ENCODE measurements around the gene ZAR1L.

Gene ZAR1L

DNA sequence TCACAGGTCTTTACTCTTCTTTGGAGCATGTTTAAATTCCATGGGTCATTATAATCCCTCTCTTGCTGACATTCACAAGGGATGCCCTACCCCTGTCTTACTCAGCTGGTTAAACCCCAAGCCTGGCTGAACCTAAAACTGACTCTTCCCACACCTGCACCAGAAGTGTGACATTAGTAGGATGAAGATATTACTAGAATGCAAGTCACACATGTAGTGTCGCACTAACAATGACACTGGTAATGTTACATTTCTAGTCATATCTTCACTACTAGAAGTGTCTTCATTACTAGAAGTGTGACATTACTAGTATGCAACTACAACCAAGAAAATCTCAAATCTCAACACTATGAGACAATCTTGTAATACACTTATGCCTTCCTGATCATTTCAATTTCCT, 14.2 kb downstream of the ZAR1L start:
- no peak for DNase-seq

DNA sequence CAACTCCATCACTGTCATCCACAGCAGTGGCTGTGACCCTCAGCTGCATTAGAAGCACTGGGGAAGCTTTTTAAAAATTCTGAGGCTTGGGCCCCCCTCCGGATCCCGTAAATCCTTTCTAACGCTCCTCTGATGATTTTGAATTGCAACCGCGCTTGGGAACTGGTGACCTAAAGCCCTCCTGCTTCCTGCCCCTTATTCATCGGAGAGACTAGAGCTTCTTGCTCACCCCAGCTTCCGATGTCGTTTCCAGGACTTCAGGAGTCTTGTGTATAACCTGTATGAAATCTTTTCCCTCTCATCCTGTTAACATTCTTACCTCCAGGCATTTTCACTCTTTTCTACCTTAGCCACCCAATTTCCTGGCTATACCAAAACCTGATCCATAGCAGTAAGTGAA, 14.8 kb downstream of the ZAR1L start:
- DNase-seq: no peak

DNA sequence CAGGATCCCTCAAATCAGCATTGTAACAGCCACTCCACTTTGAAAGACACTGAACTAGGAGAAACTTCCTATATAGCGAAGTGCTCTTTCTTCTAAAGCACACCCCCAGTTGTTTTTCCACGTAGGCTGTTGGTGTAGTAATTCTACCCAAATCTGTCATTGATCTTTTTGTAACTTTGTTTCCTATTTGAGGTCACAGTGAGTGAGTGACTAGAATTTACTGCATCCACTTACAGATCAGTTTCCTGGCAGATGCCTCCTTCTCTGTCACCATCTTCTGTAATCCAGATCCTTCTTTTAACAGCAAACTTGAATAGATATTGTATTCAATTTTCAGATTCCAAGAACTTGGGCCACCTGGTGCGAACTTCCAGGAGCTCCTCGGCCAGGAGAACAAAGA, 15.3 kb downstream of the ZAR1L start:
- DNase-seq: no peak

DNA sequence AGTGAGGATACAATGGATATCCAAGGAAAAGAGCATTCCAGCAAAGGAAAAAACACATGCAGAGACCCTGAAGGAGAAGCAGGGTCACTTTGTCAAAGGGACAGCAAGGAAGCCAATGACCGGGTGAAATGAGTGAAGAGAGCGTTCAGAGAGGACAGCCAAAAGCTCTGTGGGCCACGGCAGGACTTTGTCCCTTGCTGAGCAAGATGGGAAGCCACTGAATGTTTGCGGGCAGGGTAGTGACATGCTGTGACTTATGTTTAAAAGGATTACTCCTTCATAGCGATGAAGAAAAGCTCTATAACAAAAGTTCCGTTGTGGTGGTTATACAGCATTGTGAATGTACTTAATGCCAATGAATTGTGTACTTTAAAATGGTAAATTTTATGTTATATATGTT, 16.5 kb downstream of the ZAR1L start:
- no peak for DNase-seq

DNA sequence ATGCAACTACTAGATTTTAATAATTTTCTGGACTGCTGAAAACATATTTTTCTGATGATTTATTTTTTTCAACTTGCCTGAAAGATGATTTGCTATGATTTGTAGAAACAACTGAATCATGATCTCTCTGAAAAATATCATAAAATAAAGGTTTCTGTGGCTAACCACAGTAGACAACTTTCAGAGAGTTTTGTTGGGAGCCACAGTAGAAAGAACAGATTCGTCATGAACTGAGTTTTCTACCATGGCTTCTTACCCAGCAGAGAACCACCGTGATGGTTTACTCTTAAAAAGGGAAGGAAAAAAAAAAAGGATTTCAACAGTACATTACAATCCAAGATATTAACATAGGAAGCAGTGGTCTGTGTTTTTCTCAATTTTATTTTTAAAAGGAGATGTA, 18.0 kb downstream of the ZAR1L start:
- DNase-seq: no peak

DNA sequence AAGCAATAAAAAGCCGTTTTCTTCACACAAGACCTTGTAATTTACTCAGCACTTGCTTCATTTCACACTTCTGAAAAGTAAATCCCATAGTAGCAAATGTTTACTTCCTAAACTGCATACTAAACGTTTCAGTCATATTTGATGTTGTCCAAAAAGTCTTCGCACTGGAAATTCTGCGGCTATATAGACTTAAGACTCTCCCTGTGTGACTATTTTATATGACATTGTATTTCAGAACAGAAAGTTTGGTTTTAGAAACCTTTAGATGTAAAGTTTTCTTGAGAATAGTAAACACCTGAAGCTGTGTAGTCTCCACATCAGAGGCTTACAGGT, 29.6 kb downstream of the ZAR1L start:
- no peak for DNase-seq

DNA sequence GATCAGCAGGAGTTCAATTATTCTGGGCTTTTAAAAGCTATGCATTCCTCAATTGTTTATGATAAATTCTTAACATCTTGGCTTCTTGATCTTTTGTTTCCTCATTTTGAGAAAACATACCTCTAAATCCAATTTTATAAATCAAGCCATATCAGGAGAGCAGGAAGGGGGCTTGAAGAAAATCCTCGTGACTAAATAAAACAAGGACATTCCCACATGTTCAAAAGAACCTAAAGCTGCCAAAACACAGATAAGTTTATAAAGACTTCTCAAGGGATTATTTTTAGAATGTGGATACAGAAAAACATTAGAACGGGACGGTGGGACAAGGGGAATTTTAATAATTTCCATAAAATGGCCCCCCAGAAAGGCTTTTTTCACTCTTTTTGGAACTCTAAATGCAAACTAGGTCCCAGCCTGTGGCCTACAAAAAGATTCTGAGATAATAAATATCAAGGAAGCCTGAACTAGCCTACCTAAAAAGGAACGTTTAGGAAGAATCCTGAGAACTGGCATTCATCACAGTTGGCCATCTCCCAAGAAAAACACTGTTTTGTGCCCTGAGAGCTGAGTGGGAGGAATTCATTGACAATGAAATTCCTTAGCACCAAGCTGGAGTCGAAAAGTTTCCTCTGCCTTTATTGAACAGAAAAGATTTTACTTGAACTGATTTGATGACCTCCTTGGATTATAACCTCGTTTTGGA, 30.1 kb downstream of the ZAR1L start:
- no peak for DNase-seq

DNA sequence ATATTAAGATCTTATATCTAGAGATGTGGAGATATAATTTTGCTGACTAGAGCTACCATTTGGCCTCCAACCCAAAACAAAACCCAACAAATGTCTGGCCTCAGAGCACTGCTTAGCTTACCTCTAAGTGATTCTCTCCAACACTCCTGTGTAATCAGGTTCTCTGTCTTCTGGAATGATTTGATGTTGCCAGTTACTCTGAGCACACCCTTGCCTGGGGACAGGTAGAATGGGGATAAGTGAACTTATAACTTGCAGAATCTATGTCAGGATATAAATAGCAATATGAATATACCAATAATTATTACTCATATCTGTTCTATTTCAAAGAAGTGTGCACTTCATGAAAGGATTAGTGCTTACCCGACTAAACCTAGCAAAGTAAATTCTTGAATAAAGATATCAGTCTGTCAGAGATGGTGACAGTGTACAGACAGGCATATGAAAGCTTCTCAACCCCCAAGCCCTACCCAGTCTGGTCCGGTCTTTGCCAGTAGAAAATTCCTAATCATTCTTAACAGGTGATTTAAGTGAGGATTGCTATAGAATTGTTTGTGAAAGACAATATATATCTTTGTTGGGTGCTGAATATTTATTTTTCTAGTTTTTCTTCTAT, 33.0 kb downstream of the ZAR1L start:
- no peak for DNase-seq

DNA sequence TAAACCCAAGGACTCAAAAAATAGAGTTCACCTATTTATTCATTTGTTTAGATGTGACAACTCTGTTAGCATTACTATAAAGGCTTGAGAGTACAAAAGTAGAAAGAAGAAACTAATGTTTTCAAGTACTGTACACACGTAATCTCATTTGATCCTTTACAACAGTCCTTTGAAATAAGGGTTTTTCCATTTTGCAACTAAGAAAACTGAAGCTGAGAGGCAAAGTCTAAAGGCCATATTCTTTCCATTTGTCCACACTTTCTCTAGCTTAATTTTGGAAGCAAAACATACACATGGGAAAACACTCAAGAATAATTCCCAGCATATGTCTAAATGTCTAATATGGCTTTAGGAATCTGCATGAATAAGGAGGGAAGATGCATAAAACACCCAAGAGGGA, 34.1 kb downstream of the ZAR1L start:
- no peak for DNase-seq

DNA sequence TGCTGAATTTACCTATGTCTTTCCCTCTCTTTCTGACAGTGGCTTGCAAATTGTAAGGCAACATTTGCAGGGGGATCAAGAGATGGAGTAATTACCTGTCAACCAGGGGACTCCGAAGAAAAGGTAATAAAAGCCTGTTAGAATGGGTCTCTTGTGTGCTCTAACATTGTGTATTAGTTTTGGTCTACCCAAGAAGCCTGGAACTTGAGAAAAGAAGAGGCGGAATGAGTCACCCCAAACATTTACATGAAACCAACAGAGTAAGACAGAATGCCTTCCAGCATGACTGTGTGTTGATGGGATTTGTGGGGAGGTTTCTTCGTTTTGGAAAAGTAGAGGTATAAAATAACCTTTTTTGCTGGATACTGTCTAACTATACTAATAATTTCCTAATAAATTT, 36.7 kb downstream of the ZAR1L start:
- no peak for DNase-seq

DNA sequence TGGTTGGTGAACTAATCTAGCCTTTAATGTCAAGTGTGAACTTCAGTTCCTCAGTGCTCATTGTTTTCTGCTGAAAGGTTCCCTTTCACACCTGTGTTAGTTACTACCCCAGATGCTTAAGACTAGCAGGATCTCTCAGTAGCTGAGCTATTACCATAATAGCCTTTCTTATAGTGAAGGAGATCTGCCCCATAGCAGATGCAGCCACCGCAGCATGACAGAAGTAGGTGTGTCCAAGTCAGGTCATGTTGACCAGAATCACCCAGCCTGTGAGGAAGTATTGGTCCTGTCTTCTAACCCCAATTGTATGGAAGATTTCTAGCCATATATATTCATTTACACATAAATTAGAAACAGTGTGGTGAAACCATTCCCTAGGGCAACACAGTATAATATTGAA, 37.3 kb downstream of the ZAR1L start:
- DNase-seq: no peak

DNA sequence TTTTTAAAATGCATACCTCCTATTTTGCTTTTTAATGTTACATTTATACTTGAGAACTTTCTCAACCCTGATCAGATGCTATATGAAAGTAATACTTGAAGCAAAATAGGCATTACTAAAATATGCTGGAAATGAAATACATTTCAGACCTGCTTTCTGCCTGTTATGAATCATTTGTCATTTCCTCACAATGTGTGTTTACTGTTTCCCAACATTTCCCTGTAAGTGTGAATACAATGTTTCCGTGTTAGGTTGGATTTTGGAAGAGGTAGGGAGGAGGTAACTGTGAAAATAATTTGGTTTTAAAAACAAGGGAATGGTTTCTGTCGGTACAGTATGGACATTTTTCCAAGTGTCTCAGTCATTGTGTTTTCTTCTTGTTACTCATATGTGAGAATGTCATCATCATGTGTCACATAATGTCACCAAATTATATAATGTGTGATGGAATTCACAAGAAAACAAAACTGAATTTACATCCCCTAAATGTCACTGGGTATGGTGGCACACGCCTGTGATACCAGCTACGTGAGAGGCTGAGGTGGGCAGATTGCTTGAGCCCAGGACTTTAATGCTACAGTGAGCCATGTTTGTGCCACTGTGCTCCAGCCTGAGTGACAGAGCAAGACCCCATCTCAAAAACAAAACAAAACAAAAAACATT, 43.0 kb downstream of the ZAR1L start:
- DNase-seq: no peak

DNA sequence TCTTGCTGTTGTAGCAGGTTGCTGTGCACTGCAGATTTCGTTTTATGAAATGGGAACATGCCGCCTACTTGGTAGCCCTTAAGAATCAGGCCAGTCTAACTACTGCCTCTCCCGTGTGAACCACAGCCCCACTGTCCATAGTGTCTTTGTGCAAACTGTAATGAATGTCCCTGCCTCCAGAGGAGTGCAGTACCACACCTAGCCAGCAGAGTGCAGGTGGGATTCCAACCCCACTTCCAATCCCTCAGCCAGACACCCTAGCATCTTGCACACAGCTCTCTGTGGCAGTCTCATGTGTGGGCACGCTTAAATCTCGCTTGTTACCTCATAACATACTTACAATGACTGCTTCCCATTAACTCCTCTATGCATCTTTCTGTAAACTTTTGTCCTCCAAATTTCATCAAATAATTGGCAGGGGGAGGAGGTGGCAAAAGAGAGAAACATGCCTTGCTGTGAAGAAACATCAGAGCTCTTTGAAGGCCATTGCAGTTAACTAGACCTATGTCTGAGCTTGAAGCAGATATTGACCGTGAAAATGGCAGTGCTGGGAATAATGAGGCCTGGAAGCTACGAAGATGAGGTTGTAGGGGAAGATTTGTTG, 47.2 kb downstream of the ZAR1L start:
- DNase-seq: peak; percentile 44

DNA sequence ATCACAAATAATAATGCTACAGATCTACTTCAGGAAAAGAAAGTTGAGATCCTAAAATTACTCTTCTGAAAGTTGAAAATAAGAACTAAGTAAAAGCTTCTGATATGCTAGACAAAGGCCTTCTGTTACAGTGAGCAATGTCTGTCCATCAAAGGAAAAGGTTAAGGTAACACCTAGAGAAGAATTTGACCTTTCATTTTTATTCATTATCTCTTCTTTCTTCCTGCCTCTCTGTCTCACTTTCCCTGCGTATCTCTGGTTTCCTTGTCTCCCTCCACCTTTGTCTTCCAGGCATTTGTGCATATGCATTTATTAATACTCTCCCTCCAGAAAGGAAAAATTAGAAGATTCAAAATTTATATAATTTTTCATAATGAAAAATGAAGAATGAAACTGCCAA, 49.0 kb downstream of the ZAR1L start:
- no peak for DNase-seq

DNA sequence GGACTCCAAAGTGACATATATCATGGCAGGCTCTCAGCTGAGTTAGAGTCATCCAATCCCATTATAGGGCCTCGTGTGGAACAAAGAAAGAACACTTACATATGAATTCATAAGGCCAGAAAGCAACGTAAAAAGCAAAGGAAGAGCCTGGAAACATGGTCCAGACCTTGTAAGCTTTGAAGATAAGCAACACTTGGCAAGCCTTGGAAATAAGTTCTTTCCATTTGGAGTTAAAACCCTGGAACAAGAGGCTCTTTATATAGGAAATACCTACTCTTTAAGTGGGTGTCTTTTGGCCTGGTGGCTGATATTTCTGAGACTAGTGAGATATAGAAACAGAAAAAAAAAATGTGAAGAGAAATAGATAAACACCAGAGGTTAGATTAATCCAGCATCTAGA, 49.4 kb downstream of the ZAR1L start:
- no peak for DNase-seq

DNA sequence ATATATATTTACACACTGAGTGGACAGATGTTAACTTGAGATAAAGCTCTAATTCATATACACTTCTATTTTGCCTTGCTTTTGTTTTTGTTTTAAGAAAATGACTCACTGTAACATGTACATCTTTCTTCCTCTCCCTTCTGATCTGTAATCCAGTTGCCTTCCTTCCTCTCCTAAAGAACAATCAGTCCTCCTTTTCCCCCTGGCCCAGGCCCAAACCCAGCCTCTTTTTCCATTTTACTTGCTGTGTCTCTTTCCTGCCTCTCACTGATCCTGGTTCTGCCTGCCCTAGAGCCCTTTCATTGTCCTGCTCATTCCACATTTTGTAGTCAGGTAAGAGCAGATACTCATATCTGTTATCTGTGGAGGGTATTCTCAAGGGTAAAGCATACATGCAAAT, 50.8 kb downstream of the ZAR1L start:
- DNase-seq: no peak

DNA sequence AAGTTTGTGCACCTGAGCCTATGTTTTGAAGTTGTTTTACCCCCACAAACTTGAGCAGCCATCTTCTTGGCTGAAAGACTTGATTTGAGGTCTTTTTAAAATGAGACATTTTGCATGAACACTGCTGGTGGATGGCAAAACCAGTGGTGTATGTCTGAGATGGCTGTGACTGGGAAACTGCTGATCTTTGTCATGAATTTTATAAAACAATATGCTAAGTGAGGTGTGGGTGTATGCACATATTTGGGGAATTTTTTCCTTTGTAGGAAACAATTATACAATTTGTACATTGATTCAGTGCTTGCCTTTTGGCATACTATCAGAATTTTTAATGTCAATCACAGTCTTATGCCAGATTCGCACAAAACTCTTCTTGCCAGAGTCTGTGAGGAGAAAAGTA, 52.5 kb downstream of the ZAR1L start:
- no peak for DNase-seq

DNA sequence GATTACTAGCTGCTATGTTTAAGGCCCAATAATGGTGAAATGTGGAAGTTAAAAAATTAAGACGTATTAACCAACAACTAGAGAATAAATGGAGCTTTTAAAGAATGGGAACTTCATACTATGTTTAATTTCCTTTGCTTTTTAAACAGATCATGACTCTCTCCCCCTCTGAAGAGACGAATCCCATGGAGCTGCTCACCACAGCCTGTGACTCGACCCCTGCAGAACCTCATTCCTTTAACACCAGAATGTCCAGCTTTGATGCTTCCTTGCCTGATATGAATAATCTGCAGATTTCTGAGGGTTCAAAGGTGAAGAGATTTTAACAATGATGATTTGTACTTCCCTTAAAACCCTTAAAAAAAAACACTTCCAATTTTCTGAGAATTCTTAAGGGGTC, 53.0 kb downstream of the ZAR1L start:
- no peak for DNase-seq

DNA sequence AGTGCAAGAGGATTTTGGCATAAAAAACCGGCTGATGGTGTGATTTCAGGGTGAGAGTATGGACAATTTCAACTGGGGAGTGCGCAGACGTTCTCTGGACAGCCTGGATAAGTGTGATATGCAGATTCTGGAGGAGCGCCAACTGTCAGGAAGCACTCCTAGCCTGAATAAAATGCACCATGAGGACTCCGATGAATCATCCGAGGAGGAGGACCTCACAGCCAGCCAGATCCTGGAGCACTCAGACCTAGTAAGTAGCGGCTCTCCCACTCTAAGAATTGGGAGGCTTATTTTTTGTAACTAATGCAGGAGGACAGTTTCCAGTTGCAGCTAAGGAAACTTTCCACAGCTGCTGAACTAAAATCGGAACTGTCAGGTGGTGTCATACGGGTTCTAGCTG, 53.6 kb downstream of the ZAR1L start:
- DNase-seq: no peak

DNA sequence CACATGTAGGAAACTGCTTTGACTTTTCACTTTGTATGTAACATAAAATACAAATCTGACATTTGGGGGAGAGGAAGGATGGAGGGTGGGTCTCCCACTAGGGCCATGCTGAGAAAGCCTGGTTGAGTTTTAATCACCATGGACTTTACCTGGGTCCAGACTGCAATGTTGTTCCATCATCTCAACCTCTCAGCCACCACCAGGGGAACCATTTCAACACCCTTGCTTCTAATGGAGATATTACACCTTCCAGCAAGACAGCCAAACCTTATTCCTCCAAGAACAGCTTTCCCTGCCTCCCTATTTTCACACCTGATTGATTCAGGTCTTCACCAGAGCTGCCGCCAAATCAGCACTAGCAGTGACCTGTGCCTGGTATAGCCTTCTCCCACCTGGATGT, 56.0 kb downstream of the ZAR1L start:
- no peak for DNase-seq

DNA sequence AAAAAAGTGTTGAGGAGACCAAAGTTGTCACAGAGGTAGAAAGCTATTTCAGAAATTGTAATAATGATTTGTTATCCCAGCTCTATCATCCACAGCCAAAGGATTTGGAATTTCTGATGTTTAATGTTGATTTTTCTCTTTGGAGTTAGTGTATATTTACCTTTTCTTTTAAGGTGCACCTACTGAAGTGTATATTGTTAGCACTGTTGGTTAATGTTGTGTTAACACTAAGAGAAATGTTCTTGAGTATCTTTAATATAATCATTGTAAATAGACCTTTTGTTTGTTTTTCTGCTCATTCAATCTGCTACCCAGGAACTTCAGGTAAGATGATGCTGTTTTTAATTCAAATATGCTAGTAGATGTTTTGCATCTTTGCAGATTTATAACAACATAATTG, 57.5 kb downstream of the ZAR1L start:
- no peak for DNase-seq

DNA sequence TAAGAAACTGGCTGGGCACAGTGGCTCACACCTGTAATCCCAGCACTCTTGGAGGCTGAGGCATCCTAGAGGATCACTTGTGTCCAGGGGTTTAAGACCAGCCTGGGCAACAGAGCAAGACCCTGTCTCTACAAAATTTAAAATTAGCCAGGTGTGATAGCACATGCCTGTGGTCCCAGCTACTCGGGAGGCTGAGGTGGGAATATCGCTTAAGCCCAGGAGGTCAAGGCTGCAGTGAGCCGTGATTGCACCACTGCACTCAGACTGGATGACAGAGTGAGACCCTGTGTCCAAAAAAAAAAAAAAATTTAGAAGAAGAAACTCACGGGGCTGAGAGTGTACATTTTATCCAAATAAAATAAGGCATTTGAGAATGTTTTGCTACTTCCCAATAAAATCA, 58.9 kb downstream of the ZAR1L start:
- DNase-seq: no peak

DNA sequence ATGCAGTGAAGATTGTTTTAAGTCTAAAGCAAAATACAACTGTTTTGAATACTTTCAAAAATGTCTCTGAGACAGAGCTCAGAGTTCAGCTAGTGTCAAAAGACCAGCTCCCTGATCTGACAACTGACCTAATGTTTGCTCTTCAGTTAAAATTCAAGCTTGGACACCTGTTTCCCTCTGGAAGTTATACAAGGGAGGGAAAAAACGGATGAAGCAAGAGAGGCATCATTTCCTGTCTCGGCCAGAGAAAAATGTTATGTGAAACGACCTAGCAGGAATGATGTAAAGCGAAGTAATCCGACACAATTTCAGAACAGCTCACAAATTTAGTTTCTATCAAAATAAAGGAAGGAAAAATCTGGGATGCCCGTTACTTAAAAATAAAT, 59.4 kb downstream of the ZAR1L start:
- DNase-seq: no peak

DNA sequence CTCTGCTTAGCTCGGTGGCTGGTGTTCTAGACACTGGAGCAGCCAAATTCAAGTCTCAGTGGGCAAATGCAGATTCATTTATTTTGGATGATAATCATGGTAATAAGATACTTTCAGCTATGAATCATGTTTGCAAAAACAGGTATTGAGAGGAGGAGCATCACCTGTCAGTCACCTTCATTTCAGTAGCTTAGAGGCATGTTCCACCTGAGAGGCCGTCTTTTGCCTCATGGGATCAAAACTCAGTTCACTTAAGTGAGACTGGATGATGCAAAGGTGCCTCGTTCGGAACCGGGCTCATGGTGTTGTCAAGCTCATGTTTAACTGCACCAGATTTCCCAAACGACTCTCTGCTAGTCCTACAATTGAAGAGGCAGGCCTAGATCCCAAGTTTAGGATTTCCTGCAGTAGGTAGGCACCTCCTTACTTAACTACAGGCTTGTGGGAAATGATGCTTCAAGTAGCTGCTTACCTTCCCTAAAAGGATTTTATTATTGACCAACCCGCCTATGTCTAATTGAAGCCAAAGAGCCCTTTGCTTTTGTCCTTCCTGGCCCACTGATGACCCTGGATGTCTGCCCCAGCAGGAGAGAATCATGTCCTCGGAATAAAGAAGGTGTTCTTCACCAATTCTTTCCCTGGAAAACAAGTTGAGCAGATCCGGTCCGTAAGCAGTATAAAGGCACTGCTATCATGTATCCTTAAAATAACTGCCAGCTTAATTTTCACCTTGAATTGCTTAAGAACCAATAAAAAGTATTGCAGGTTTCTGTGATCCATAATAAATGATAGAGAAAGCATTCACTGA, 60.0 kb downstream of the ZAR1L start:
- DNase-seq: no peak
